Upper lobe of left lung (tissue), 6 donors: Measurements from ENCODE around the gene GOLGA3. TPM values are rescaled to one million over a fixed set of nuclear protein-coding genes. Genes with fewer than 3 reads are reported as not detected.
A peak's percentile ranks its signal among the peaks of the same experiment; 100 is the strongest.

ENCODE experiments used
- ATAC-seq, 2 donors: fragments of 200-7000 bp; cut with Tn5 transposase; one replicate each; pipeline ENCODE4 v1.9.1; 2022; ENCODE audit warnings: mild to moderate bottlenecking in 2 of 2, moderate library complexity in 2 of 2; ENCODE audit not compliant: low FRiP score in 2 of 2
- DNase-seq, 2 donors: peaks; one replicate each; pipeline ENCODE4 v3.0.0-alpha.2; 2019 to 2020
- H3K27ac ChIP-seq, 4 donors: fragments of 200-600 bp; sonication (generic); one replicate each; pipeline ENCODE4 v1.5.1; 2016 to 2019
- H3K27me3 ChIP-seq, 4 donors: fragments of 200-600 bp; sonication (generic); one replicate each; pipeline ENCODE4 v1.5.1; 2017 to 2019
- H3K36me3 ChIP-seq, 4 donors: fragments of 200-600 bp; sonication (generic); one replicate each; pipeline ENCODE4 v1.5.1; 2016 to 2019
- H3K4me1 ChIP-seq, 4 donors: fragments of 200-600 bp; sonication (generic); one replicate each; pipeline ENCODE4 v1.5.1; 2018 to 2019
- H3K4me3 ChIP-seq, 4 donors: fragments of 200-600 bp; sonication (generic); one replicate each; pipeline ENCODE4 v1.5.1; 2017 to 2019; ENCODE audit warnings: mild to moderate bottlenecking in 2 of 4, moderate library complexity in 1 of 4
- H3K9me3 ChIP-seq, 4 donors: fragments of 200-600 bp; sonication (generic); one replicate each; pipeline ENCODE4 v1.5.1; 2018 to 2019
- CTCF ChIP-seq, 6 experiments: fragments of 450-650 bp in 4 of 6; fragments of 200-600 bp in 2 of 6; sonication (generic) in 2 of 6; IDR thresholded peaks; one replicate each; pipeline ENCODE4 v1.5.1; 2016 to 2019; ENCODE audit warnings: antibody characterized with exemption in 6 of 6
- EP300 ChIP-seq, 4 donors: sonication (generic); formaldehyde crosslinking; IDR thresholded peaks; one replicate each; pipeline ENCODE4 v1.5.1; 2017; ENCODE audit warnings: antibody characterized with exemption in 4 of 4, control low read depth in 2 of 4
- POLR2A ChIP-seq, 4 donors: fragments of 450-650 bp; IDR thresholded peaks; one replicate each; pipeline ENCODE4 v1.5.1; 2016 to 2017; ENCODE audit warnings: antibody characterized with exemption in 4 of 4, mild to moderate bottlenecking in 2 of 4
- POLR2AphosphoS5 ChIP-seq, 2 donors: sonication (generic); formaldehyde crosslinking; IDR thresholded peaks; one replicate each; pipeline ENCODE4 v1.5.1; 2017; ENCODE audit warnings: antibody characterized with exemption in 2 of 2
- WGBS, 2 donors: methylation state at CpG; one replicate each; pipeline ENCODE4 v1.1.5; 2017 to 2018; 5-methylcytosine and 5-hydroxymethylcytosine counted together
- total RNA-seq, 6 donors: library from RNA; depleted of rRNA in 4 of 6; stranded (reverse); fragments of >200 nt in 4 of 6; gene quantifications; one replicate each; pipeline versions ENCODE4 v1.1.0 to v1.2.1, GENCODE V29; 2016 to 2021
- donor health status: DM: no; HTN: no; CAD: no; lungs with moderate emphysema.
- donor health status: DM: no; HTN: yes; CAD: no; lungs with severe emphysema.

The GOLGA3 gene
- total RNA-seq, 6 donors from 2014 or later: 53.8 to 116 (median 77.9) TPM

- Histone ChIP-seq H3K27ac (no peak overlapping the region), H3K27me3 (no peaks in the 10 kb centered on the region), H3K36me3 (peaks cover 16 to 90% (median 58%) of the 10 kb centered on the region in 4 donors), H3K9me3 (no peaks in the 10 kb centered on the region), H3K4me3 (no peak overlapping the region), H3K4me1 (no peaks in the 10 kb centered on the region)
- 94 to 99% methylated on average over 21 of the region's 21 CpGs for WGBS, 2 donors
- ATAC-seq: no peak
- DNase-seq: peak in 1 of 2 donors; percentile 81
- TF ChIP-seq POLR2A (IDR thresholded peaks at IDR 0.05): no peak
- TF ChIP-seq EP300 (IDR thresholded peaks at IDR 0.05): no peak
- no peak for TF ChIP-seq CTCF (IDR thresholded peaks at IDR 0.05)
- TF ChIP-seq POLR2AphosphoS5 (IDR thresholded peaks at IDR 0.05): no peak
Observed at GRCh38 chr12:132789099-132789471, 39.6 kb downstream of the GOLGA3 start.

GRCh38 chr12:132788375-132789098 is 40.1 kb downstream of the GOLGA3 start:
- Histone ChIP-seq H3K9me3 (no peaks in the 10 kb centered on the region), H3K4me3 (no peak overlapping the region), H3K36me3 (peaks cover 19 to 90% (median 58%) of the 10 kb centered on the region in 4 donors), H3K27ac (no peak overlapping the region), H3K4me1 (no peaks in the 10 kb centered on the region), H3K27me3 (no peaks in the 10 kb centered on the region)
- TF ChIP-seq POLR2A (IDR thresholded peaks at IDR 0.05) (no peak), POLR2AphosphoS5 (IDR thresholded peaks at IDR 0.05) (no peak), EP300 (IDR thresholded peaks at IDR 0.05) (no peak), CTCF (IDR thresholded peaks at IDR 0.05) (no peak)
- DNase-seq (peak in 1 of 2 donors; percentile 57), ATAC-seq (peak in 1 of 2 donors; percentile 14)
- 97% methylated on average over 15 to 29 of the region's 29 CpGs for WGBS, 2 donors

GRCh38 chr12:132787877-132788276 is 40.8 kb downstream of the GOLGA3 start:
- Histone ChIP-seq H3K4me1 (no peaks in the 10 kb centered on the region), H3K36me3 (peaks cover 19 to 96% (median 65%) of the 10 kb centered on the region in 4 donors), H3K27ac (no peak overlapping the region), H3K4me3 (no peak overlapping the region), H3K27me3 (no peaks in the 10 kb centered on the region), H3K9me3 (no peaks in the 10 kb centered on the region)
- no peak for ATAC-seq
- TF ChIP-seq CTCF (IDR thresholded peaks at IDR 0.05) (no peak), POLR2AphosphoS5 (IDR thresholded peaks at IDR 0.05) (no peak), EP300 (IDR thresholded peaks at IDR 0.05) (no peak), POLR2A (IDR thresholded peaks at IDR 0.05) (no peak)
- no peak for DNase-seq
- WGBS, 2 donors: 95 to 98% methylated on average over 8 to 15 of the region's 15 CpGs

GRCh38 chr12:132786192-132786591 is 42.5 kb downstream of the GOLGA3 start:
- H3K27ac ChIP-seq: no peak overlapping the region
- TF ChIP-seq POLR2AphosphoS5 (IDR thresholded peaks at IDR 0.05) (no peak), EP300 (IDR thresholded peaks at IDR 0.05) (no peak), CTCF (IDR thresholded peaks at IDR 0.05) (no peak), POLR2A (IDR thresholded peaks at IDR 0.05) (no peak)
- DNase-seq (peak in 1 of 2 donors; percentile 66), ATAC-seq (no peak)
- no peak overlapping the region for H3K4me3 ChIP-seq
- WGBS, 2 donors: 94 to 97% methylated on average over 21 of the region's 21 CpGs
- peaks cover 27 to 96% (median 76%) of the 10 kb centered on the region in 4 donors for H3K36me3 ChIP-seq
- no peaks in the 10 kb centered on the region for H3K9me3 ChIP-seq
- H3K4me1 ChIP-seq: no peaks in the 10 kb centered on the region
- H3K27me3 ChIP-seq: no peaks in the 10 kb centered on the region

- Histone ChIP-seq H3K4me3 (no peak overlapping the region), H3K27ac (peak overlapping the region in 1 of 4 donors; percentile 37), H3K36me3 (peaks cover 25 to 97% (median 82%) of the 10 kb centered on the region in 4 donors), H3K4me1 (no peaks in the 10 kb centered on the region), H3K27me3 (no peaks in the 10 kb centered on the region), H3K9me3 (no peaks in the 10 kb centered on the region)
- TF ChIP-seq POLR2AphosphoS5 (IDR thresholded peaks at IDR 0.05) (no peak), EP300 (IDR thresholded peaks at IDR 0.05) (no peak), POLR2A (IDR thresholded peaks at IDR 0.05) (no peak), CTCF (IDR thresholded peaks at IDR 0.05) (no peak)
- DNase-seq (no peak), ATAC-seq (no peak)
- WGBS, 2 donors: 90 to 92% methylated on average over 9 of the region's 9 CpGs
Observed at GRCh38 chr12:132784580-132784979, 44.1 kb downstream of the GOLGA3 start.
